Epithelial cell of proximal tubule (primary cell): Measurements from ENCODE around the gene TMEM54. TPM values are rescaled to one million over a fixed set of nuclear protein-coding genes. Genes with fewer than 3 reads are reported as not detected.

Experiments used
- DNase-seq: peaks from one replicate; pipeline ENCODE4 v3.0.0-alpha.2; 2011; ENCODE audit warnings: low read depth
- H3K4me3 ChIP-seq: 2 replicates; pipeline ENCODE4 v1.5.1; 2011; ENCODE audit warnings: low read depth, mild to moderate bottlenecking, low read length
- total RNA-seq: library from RNA; depleted of rRNA; stranded (reverse); fragments of >200 nt; gene quantifications from 2 replicates; pipeline ENCODE4 v1.2.3, GENCODE V29; 2015
- TF ChIP-seq, protein P1 (sequence below): conservative IDR thresholded peaks from 2 replicates; pipeline ENCODE4 v1.5.1; 2012; ENCODE audit warnings: low read depth, mild to moderate bottlenecking, low read length

The TMEM54 gene
- total RNA-seq, 1 donor from 2014 or later: 131 TPM

DNA sequence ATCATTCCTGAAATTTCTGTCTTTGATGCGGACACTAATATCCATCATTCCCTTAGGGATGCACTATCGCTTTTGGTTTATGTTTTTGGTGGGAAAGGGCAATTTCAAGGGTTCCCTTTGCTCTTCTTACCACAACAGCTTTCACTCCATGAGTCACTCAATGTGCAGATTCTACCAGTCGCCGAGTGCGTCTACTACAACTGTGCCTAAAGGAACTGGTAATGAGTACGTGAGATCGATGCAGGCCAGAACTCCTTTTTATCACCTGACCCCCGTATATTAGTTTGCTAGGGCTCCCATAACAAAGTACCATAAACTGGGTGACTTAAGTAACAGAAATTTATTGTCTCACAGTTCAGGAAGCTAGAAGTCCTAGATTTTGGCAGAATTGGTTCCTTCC is 27.5 kb upstream of the TMEM54 start:
- no peak overlapping the region for H3K4me3 ChIP-seq
- TF ChIP-seq, protein P1, sequence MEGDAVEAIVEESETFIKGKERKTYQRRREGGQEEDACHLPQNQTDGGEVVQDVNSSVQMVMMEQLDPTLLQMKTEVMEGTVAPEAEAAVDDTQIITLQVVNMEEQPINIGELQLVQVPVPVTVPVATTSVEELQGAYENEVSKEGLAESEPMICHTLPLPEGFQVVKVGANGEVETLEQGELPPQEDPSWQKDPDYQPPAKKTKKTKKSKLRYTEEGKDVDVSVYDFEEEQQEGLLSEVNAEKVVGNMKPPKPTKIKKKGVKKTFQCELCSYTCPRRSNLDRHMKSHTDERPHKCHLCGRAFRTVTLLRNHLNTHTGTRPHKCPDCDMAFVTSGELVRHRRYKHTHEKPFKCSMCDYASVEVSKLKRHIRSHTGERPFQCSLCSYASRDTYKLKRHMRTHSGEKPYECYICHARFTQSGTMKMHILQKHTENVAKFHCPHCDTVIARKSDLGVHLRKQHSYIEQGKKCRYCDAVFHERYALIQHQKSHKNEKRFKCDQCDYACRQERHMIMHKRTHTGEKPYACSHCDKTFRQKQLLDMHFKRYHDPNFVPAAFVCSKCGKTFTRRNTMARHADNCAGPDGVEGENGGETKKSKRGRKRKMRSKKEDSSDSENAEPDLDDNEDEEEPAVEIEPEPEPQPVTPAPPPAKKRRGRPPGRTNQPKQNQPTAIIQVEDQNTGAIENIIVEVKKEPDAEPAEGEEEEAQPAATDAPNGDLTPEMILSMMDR: no peak
- DNase-seq: no peak

DNA sequence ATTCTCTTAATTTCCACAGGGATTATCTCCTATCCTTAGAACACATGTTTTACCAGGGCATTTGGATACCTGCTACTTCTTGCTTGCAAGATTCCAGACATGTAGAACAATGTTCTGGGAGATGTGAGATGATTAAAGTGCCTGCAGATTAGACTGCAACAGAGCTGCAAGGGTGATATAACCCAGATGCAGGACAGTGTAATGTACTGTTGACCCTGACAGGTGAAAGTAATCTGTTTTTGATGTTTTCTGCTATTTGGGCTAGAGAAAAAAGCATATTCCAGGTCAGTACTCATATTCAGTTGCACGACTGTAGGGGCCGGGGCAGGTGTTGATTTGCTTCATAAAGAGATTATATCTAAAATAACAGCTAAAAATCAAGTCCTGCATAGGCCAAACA is 27.1 kb upstream of the TMEM54 start:
- TF ChIP-seq, protein P1: no peak
- no peak for DNase-seq
- H3K4me3 ChIP-seq: no peak overlapping the region

DNA sequence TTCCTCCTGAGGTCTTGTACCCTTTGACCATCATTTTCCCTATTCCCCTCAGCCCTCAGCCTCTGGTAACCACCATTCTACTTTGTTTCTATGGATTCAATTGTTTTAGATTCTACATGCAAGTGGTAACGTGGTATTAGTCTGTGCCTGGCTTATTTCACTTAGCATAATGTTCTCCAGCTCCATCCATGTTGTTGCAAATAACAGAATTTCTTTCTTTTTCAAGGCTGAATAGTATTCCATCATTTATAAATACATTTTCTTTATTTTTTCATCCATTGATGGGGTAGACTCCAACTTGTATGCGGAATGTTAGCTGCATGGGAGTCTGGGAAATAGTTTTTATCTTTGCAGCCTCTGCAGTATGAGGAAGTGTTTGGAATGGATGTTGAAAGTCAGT is 26.3 kb upstream of the TMEM54 start:
- DNase-seq: no peak
- TF ChIP-seq, protein P1: no peak
- no peak overlapping the region for H3K4me3 ChIP-seq

DNA sequence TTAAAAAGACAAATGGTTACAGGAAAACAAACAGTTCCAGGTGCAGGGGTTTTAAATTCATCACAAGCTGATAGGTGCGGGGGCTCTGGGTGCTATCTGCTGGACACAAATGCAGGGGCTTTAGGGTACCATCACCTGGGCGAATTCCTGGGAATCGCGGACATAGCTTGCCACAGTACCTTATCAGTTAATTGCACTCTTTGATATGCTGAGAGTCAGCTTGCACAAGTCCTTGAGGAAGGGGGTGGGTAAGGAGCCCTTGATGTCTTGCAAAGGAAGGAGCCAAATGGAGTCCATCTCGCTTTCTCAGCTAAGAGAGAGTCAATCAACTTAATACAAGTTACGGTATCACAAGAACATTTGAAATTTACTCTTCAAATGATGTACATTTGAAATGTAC is 25.4 kb upstream of the TMEM54 start:
- TF ChIP-seq, protein P1: no peak

DNA sequence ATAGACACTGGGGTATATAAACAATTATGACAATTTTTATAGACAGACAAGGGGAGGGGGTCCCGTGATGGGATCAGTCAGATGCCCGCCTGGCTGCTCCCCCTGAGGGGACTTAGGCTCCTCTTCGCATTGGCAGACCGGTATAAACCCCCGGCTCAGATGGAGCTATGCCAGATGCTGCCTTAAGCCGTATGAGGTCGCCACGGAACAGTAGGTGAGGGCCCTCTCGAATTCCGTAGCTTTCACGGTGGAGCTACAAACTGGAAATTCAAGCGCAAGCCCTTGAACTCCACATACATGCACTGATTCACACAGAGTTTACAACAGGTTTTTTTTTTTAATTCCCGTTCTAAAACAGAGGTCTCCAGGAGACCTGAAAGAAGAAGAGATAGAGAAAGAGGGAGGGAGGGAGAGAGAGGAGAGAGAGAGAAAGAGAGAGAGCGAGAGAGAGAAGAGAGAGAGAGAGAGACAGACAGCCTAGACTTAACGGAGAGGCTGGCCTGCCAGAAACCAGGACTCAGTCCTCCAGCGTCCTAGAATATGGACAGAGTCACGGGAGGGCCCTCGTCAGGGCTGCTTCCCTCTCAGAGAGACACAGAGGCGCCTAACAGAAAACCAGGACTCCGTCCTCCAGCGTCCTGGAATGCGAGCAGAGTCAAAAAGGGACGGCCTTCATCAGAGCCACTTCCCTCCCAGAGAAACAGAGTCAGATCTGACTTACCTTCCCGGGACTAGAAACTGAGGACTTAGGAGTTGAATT is 24.4 kb upstream of the TMEM54 start:
- no peak overlapping the region for H3K4me3 ChIP-seq
- TF ChIP-seq, protein P1: no peak
- DNase-seq: no peak

More for the DNA sequence above, 25.4 kb upstream of the TMEM54 start:
- H3K4me3 ChIP-seq: no peak overlapping the region
- no peak for DNase-seq

DNA sequence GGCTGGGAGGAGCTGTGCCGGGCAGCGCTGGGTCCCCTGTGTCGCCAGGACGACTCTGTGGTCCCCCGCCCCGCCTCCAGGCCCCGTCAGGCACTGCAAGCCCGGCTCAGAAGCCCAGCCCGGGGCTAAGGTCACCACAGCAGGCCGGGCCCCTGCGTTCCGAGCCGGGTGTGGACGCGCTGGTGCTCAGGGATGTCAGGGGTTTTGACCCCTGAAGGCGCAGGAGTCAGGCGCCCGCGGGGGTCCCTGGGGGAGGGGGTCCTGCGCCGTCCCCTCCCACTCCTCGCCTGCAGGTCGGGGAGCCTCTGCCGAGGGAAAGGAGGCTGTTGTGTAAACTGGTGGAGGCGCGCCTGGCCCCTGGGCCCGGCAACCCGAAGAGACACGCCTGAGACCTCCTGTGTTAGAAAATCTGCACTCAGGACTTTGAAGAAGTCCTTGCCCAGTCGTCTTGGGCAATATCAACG is 23.7 kb upstream of the TMEM54 start:
- TF ChIP-seq, protein P1: no peak
- H3K4me3 ChIP-seq: no peak overlapping the region
- DNase-seq: no peak

DNA sequence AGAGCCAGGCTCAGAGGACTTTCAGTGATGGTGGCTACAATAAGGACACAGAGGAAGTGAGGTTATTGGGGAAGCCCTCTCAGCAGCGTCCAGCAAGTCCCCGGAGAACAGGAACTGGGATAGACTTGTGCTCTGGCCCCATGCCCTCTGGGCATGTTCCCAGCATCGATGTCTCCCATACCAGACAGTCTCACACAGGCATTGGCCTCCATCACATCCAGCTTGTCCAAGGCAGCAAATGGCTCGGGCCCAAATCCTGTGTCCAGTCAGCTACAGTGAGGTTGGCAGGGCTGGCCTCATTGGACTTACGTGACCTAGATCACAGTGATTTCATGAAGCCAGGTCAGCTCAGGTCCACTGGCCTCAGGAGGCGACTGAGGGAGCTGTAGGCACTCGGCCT is 19.6 kb upstream of the TMEM54 start:
- no peak for DNase-seq
- H3K4me3 ChIP-seq: no peak overlapping the region
- TF ChIP-seq, protein P1: no peak
